PC-3 (cell line): ENCODE results near the gene MDFIC2.

ENCODE experiments used
- EZH2 ChIP-seq: fragments of 300-600 bp; sonication (generic); IDR thresholded peaks from one replicate; pipeline ENCODE4 v1.6.1; 2017; ENCODE audit warnings: antibody characterized with exemption, mild to moderate bottlenecking, low read length; ENCODE audit not compliant: unreplicated experiment
- EZH2phosphoT487 ChIP-seq: fragments of 300-600 bp; sonication (generic); IDR thresholded peaks from 2 replicates; pipeline ENCODE4 v1.6.1; 2018; ENCODE audit warnings: mild to moderate bottlenecking, antibody characterized with exemption, low read length, borderline replicate concordance
- TF ChIP-seq, protein P1 (sequence below): fragments of 300-600 bp; sonication (generic); conservative IDR thresholded peaks from 2 replicates; pipeline ENCODE4 v1.5.1; 2017; ENCODE audit warnings: antibody characterized with exemption, low read depth, mild to moderate bottlenecking, low read length

DNA sequence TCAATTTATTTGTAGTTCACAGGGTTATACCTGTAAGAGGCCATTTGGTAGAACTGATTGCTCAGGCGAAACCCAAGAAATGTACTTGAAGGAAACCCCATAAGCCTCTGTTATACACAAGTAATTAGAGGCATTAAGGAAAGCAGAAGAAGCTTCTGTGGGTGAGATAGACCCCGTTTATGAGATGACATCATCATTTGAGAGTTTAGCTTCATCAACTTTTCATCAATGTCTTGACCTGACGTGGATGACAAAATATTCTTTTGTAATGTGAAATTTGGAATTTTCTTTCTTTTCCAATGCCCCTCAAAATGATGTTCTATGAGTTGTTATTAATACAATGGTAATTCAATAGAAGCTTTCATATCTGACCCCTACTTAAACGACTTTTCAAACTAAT is 136.2 kb downstream of the MDFIC2 start:
- TF ChIP-seq, protein P1, sequence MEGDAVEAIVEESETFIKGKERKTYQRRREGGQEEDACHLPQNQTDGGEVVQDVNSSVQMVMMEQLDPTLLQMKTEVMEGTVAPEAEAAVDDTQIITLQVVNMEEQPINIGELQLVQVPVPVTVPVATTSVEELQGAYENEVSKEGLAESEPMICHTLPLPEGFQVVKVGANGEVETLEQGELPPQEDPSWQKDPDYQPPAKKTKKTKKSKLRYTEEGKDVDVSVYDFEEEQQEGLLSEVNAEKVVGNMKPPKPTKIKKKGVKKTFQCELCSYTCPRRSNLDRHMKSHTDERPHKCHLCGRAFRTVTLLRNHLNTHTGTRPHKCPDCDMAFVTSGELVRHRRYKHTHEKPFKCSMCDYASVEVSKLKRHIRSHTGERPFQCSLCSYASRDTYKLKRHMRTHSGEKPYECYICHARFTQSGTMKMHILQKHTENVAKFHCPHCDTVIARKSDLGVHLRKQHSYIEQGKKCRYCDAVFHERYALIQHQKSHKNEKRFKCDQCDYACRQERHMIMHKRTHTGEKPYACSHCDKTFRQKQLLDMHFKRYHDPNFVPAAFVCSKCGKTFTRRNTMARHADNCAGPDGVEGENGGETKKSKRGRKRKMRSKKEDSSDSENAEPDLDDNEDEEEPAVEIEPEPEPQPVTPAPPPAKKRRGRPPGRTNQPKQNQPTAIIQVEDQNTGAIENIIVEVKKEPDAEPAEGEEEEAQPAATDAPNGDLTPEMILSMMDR = no peak
- no peak for TF ChIP-seq EZH2
- TF ChIP-seq EZH2phosphoT487 = no peak
